IPS-20b (cell line): Measurements from ENCODE around the gene AGA.

Source experiments
- H3K27ac ChIP-seq: one replicate; pipeline ENCODE4 v1.5.1; 2013; ENCODE audit warnings: low read length
- H3K27me3 ChIP-seq: 2 replicates; pipeline ENCODE4 v1.6.1; 2013; ENCODE audit warnings: mild to moderate bottlenecking, low read length, inconsistent platforms; ENCODE audit not compliant: insufficient read depth
- H3K36me3 ChIP-seq: 2 replicates; pipeline ENCODE4 v1.6.1; 2013; ENCODE audit warnings: low read depth, mild to moderate bottlenecking, inconsistent platforms, low read length, moderate library complexity; ENCODE audit not compliant: insufficient read depth
- H3K4me1 ChIP-seq: 2 replicates; pipeline ENCODE4 v1.6.1; 2013; ENCODE audit warnings: mild to moderate bottlenecking, control low read depth, inconsistent platforms, low read length, moderate library complexity; ENCODE audit not compliant: insufficient read depth
- H3K4me3 ChIP-seq: 2 replicates; pipeline ENCODE4 v1.5.1; 2013; ENCODE audit warnings: mild to moderate bottlenecking, low read length, inconsistent platforms
- H3K9ac ChIP-seq: 2 replicates; pipeline ENCODE4 v1.6.1; 2013; ENCODE audit warnings: low read depth, mild to moderate bottlenecking, inconsistent platforms, low read length, moderate library complexity
- H3K9me3 ChIP-seq: 2 replicates; pipeline ENCODE4 v1.6.1; 2013; ENCODE audit warnings: mild to moderate bottlenecking, low read depth, low read length, inconsistent platforms; ENCODE audit not compliant: insufficient read depth

AGA gene

GRCh38 chr4:177446586-177446985 is 4.3 kb upstream of the AGA start:
- no peaks in the 10 kb centered on the region for H3K27me3 ChIP-seq
- H3K4me1 ChIP-seq: no peaks in the 10 kb centered on the region; the same call in 1 of the 2 replicates
- H3K27ac ChIP-seq: no peak overlapping the region
- peak overlapping the region; percentile 19; the same call in 1 of the 2 replicates for H3K4me3 ChIP-seq
- H3K9ac ChIP-seq: no peak overlapping the region
- H3K9me3 ChIP-seq: no peaks in the 10 kb centered on the region
- no peaks in the 10 kb centered on the region for H3K36me3 ChIP-seq

- Histone ChIP-seq H3K36me3 (no peaks in the 10 kb centered on the region), H3K4me3 (peak overlapping the region; percentile 49; the same call in 1 of the 2 replicates), H3K27ac (no peak overlapping the region), H3K4me1 (peaks cover 12% of the 10 kb centered on the region; the same call in 1 of the 2 replicates), H3K9me3 (no peaks in the 10 kb centered on the region), H3K27me3 (no peaks in the 10 kb centered on the region), H3K9ac (no peak overlapping the region)
These were observed 2.9 kb upstream of the AGA start for GRCh38 chr4:177444911-177445736.

GRCh38 chr4:177441061-177441802 is 1.0 kb downstream of the AGA start:
- Histone ChIP-seq H3K27me3 (no peaks in the 10 kb centered on the region), H3K27ac (peak overlapping the region; percentile 45), H3K4me3 (peak overlapping the region; percentile 84), H3K4me1 (peaks cover 12% of the 10 kb centered on the region; the same call in 1 of the 2 replicates), H3K36me3 (no peaks in the 10 kb centered on the region), H3K9ac (peak overlapping the region; percentile 90), H3K9me3 (no peaks in the 10 kb centered on the region)

GRCh38 chr4:177436456-177436855 is 5.8 kb downstream of the AGA start:
- peaks cover 9% of the 10 kb centered on the region; the same call in 1 of the 2 replicates for H3K36me3 ChIP-seq

GRCh38 chr4:177434667-177435066 is 7.6 kb downstream of the AGA start:
- Histone ChIP-seq H3K36me3 (peaks cover 9% of the 10 kb centered on the region; the same call in 1 of the 2 replicates), H3K9ac (no peak overlapping the region), H3K9me3 (no peaks in the 10 kb centered on the region), H3K27ac (no peak overlapping the region), H3K4me1 (no peaks in the 10 kb centered on the region), H3K27me3 (no peaks in the 10 kb centered on the region), H3K4me3 (no peak overlapping the region)

More at GRCh38 chr4:177436456-177436855, 5.8 kb downstream of the AGA start:
- no peaks in the 10 kb centered on the region for H3K27me3 ChIP-seq
- no peaks in the 10 kb centered on the region for H3K9me3 ChIP-seq
- peaks cover 11% of the 10 kb centered on the region; the same call in 1 of the 2 replicates for H3K4me1 ChIP-seq
- H3K27ac ChIP-seq: no peak overlapping the region
- no peak overlapping the region for H3K4me3 ChIP-seq
- H3K9ac ChIP-seq: no peak overlapping the region

GRCh38 chr4:177427192-177427591 is 15.0 kb downstream of the AGA start:
- Histone ChIP-seq H3K9ac (no peak overlapping the region), H3K27ac (no peak overlapping the region), H3K9me3 (no peaks in the 10 kb centered on the region), H3K4me3 (no peak overlapping the region), H3K4me1 (no peaks in the 10 kb centered on the region), H3K27me3 (no peaks in the 10 kb centered on the region), H3K36me3 (0 out of 2 replicates have a peak, but pooled peaks cover 4% of the 10 kb centered on the region)

GRCh38 chr4:177419434-177419833 is 22.8 kb downstream of the AGA start:
- H3K9me3 ChIP-seq: peaks cover 9% of the 10 kb centered on the region
- no peak overlapping the region for H3K9ac ChIP-seq

GRCh38 chr4:177413656-177414055 is 28.6 kb downstream of the AGA start:
- Histone ChIP-seq H3K36me3 (no peaks in the 10 kb centered on the region), H3K27me3 (no peaks in the 10 kb centered on the region), H3K27ac (no peak overlapping the region), H3K4me3 (no peak overlapping the region), H3K9me3 (no peaks in the 10 kb centered on the region), H3K4me1 (no peaks in the 10 kb centered on the region), H3K9ac (no peak overlapping the region)

More at GRCh38 chr4:177419434-177419833, 22.8 kb downstream of the AGA start:
- H3K4me3 ChIP-seq: no peak overlapping the region
- no peaks in the 10 kb centered on the region for H3K4me1 ChIP-seq
- H3K36me3 ChIP-seq: no peaks in the 10 kb centered on the region
- H3K27ac ChIP-seq: no peak overlapping the region
- H3K27me3 ChIP-seq: no peaks in the 10 kb centered on the region

GRCh38 chr4:177413076-177413475 is 29.2 kb downstream of the AGA start:
- H3K4me3 ChIP-seq: no peak overlapping the region
- no peak overlapping the region for H3K27ac ChIP-seq
- H3K27me3 ChIP-seq: no peaks in the 10 kb centered on the region
- H3K9ac ChIP-seq: no peak overlapping the region
- H3K9me3 ChIP-seq: no peaks in the 10 kb centered on the region
- no peaks in the 10 kb centered on the region for H3K36me3 ChIP-seq
- no peaks in the 10 kb centered on the region for H3K4me1 ChIP-seq

GRCh38 chr4:177411996-177412395 is 30.2 kb downstream of the AGA start:
- H3K27me3 ChIP-seq: no peaks in the 10 kb centered on the region
- H3K9me3 ChIP-seq: no peaks in the 10 kb centered on the region
- no peak overlapping the region for H3K27ac ChIP-seq
- no peak overlapping the region for H3K4me3 ChIP-seq
- no peaks in the 10 kb centered on the region for H3K36me3 ChIP-seq
- H3K4me1 ChIP-seq: no peaks in the 10 kb centered on the region
- no peak overlapping the region for H3K9ac ChIP-seq

GRCh38 chr4:177410566-177410965 is 31.7 kb downstream of the AGA start:
- Histone ChIP-seq H3K9ac (no peak overlapping the region), H3K27me3 (no peaks in the 10 kb centered on the region), H3K27ac (no peak overlapping the region), H3K36me3 (no peaks in the 10 kb centered on the region), H3K4me3 (no peak overlapping the region), H3K9me3 (no peaks in the 10 kb centered on the region), H3K4me1 (no peaks in the 10 kb centered on the region)
